NCI-H524 treated with DMSO at 0.1 percent for 48 hours (cell line): ENCODE data around the gene BTG2.
A peak's percentile ranks its signal among the peaks of the same experiment; 100 is the strongest.

Experiments used
- DNase-seq: peaks from one replicate; lab custom pipeline; 2025; lab: John Stamatoyannopoulos, UW

BTG2 gene

DNA sequence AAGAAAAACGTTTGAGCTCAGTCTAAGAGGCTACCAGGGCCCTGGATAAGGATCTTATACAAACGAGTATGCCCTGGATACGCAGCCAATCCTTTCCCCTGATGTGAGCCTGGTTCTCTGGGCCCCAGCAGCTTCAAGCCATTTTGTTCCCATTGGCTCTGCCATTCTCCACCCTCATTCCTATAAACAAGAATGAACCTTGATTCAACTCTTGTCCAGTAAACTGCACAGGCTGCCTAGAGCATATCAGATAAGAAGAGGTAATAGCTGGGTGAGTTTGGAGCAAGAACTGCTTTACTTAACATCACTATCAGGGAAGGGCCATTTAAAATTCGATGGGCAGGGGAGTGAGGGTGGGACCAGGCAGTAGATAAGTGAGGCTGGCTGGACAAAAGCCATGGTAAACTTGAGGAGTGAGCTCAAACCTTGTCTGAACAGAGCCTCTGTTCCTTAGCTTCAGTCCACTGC is 11.3 kb downstream of the BTG2 start:
- DNase-seq = no peak

DNA sequence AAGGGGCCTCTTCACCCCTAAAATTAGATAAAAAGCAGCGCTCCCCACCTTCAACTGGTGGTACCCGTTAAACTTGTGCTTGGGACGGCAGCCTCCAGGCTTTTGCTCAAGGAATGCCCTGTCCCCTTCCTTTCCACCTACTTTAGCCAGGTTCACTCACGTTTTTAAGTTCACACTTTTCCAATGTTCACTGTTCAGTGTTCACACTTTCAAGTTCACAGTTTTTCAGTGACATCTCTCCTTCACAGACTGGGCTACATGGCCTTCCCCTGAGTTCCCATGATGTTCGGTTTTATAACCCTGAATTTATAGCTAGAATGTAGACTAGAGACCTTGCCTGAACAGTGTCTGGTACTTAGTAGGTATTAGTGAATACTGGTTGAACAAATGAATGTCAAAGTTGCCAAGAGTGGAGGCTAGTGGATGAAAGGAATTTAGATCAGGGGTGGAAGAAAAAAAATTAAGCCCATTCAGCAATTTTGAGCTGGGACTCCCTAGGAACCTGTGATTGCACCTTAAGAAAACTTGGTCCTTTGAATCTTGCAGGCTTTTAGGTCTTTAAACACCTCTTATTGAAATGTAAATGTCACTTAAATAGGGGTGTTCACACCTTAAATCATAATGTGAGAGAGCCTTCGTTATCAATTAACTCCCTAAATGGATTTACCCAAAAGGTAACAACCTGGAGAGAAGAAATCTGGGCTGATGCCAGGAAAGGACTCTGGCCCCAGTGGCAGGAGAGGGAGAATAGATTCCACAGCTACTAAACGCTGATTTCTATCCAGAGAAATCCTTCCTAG is 12.3 kb downstream of the BTG2 start:
- no peak for DNase-seq

DNA sequence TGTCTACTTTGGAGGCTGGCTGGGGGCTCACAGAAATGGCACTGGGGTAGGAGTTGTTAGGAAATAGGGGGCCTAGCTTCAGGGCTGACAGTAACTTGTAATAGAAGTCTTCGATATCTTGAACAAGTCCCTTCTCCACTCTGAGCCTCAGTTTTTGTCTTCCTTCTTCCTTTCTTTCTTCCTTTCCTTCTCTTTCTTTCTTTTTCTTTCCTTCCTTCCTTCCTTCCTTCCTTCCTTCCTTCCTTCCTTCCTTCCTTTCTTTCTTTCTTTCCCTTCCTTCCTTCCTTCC is 12.9 kb downstream of the BTG2 start:
- DNase-seq = no peak

DNA sequence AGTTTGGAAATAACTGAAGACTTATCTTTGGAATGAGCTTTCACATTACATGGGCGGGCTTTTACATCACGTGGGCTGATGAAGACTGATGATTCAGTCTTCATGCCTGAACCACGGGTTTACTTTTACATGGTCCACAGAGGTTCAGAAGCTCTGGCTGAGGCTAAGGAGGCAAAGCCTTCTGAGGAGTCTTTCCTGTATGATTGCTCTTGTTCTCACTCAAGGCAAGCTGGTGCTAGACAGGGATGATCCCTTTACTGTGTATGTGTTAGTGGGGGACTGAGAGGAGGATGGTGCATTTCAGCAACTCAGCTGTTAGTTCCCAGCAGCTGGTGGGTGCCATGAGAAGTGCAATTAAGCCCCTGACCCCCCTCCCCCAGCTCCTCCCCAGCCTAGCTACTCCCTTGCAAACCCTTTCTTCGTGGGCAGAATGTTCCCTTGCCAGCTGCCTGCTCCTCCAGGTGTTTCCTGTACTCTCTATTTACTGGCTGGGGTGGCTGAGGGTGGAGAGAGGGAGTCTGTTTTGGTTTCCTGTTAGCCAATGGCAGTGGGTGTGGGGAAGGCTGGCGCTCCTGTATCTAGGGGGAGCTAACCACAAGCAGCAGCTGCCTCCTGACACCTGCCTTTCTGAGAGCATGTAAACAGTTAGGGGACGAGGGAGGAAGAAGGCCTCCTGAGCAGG is 15.4 kb downstream of the BTG2 start:
- peak; percentile 66 for DNase-seq

DNA sequence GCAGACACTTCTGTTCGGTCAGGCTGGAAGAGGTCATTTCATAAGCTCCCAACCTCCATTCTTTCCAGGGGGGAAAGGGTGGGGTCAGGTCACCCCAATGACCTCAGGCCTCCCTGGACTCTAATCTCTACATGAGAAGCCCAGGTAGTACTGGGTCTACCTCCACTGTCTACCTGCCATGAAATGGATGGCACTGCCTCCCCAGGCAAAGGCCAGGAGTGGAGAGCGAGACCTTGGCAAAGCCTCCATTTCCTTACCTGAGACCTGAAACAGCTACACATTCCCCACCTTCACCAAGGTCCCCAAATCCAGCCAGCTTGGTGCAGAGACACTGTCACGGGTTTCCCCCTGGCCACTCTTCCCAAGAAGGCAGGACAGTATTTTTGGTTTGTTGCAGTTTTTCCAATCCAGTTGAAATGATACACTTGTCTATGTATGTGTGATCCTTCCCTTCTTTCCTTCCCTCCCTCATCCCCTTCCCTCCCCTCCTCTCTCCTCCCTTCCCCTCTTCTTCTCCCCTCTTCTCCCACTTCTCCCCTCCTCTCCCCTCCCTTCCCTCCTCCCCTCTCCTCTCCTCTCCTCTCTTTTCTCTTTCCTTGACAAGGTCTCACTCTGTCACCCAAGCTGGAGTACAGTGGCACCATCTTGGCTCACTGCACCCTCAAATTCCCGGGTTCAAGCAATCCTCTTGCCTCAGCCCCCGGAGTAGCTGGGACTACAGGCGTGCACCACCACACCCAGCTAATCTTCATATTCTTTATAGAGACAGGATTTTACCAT is 16.1 kb downstream of the BTG2 start:
- no peak for DNase-seq

DNA sequence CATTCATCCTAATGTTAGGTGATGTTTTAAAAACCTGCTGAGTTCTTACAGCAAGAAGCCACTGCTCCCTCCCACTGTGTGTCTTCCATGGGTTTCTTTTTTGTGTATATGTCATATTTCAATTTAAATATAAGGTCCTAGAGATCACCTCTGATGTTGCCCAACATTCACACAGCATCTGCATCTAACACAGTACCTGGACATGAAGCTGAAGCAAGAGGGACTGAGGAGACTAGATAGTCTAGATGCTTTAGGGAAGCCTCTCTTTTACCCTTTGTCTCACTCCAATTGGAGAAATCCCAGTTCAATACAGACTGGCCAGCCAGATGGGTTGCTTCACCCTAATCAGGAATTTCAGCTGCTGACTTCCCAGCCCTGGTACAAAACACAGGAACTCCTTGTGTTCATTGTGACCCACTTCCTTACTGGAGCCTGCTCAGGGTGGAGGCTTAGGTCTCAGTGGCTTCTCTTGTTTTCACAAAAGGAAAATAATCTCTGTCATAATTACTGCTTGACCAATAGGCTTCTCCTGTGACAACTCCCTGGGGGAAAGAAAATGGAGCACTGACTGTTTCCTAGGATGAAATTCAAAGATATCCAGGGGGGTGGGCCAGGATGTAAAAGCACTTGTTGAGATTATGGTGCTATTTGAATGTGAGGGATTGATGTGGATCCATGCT is 17.3 kb downstream of the BTG2 start:
- DNase-seq = no peak

DNA sequence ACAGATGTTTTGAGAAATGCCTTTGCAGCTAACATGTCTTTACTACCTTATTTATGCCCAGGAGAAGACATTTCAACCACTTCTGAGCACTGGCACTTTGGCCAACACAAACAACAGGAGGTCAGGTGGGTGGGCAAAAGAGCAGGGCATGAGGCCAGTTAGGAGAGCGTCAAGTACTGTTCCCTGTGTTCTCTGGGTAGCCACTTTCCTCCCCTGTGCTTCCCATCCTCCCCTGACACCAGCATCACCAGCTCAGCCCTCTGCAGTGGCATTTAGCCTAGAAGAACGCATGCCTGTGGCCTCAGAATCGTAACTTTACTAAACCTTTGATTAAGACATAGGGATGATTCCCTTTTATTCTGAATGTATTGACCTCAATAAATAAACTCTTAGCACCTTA is 18.3 kb downstream of the BTG2 start:
- no peak for DNase-seq

DNA sequence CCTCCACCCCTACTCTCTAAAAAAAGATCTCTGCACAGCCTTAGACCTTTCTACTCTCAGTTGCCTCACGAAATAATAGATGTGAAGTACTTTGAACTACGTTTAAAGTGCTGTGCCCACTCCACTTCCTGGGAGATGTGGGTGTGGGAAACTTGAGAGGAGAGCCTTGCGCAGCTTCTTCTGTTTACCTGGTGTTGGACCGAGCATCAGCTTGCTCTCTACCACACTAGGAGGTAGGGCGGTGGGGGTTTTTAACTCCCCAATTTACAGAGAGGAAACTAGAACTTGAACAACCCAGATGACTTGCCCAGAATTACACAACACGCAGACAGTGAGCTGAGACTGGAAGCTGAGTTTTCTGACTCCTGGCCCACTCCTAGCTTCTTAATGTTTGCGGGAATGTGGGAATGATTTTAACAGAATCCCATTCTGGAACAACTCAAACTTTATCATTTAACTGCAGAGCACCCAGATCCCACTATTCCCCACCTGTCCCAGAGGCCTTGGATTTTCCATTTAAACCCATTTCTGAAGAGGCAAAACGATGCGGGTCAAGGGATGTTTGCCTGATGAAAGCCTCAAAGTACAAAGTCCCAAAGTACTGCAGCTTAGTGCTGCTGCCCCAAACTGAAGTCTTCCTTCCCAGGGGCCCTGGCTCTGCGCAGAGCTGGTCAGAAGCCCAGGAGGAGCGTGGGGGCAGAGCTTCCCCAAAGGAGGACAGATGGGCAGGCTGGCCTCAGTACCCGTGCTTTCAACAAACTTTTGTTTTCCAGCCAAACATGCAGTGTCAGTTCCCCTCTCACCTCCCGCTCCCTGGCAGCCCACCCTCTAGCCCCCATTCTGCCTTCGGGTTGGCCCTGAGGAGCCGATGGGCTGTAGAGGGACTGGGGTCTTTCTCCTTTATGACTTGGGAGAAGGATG is 19.0 kb downstream of the BTG2 start:
- no peak for DNase-seq

DNA sequence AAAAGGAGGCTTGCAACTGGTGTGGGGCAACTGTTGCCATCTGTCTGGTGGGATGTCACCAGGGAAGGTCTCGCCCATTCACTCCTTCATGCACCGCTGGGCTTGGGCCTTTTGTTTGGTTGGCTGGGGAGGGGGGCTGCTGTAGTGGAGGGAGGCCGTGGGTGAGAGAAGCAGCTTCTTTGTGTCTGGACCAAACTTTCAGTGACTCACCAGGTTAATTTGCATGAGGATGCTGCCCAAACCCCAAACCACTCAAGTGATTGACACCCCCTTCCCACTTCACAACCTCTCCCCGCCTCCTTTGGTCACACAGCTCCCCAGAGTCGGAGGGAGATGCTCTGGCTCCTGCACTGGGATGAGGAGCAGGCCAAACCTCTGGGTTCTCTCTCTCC is 19.7 kb downstream of the BTG2 start:
- DNase-seq = no peak

DNA sequence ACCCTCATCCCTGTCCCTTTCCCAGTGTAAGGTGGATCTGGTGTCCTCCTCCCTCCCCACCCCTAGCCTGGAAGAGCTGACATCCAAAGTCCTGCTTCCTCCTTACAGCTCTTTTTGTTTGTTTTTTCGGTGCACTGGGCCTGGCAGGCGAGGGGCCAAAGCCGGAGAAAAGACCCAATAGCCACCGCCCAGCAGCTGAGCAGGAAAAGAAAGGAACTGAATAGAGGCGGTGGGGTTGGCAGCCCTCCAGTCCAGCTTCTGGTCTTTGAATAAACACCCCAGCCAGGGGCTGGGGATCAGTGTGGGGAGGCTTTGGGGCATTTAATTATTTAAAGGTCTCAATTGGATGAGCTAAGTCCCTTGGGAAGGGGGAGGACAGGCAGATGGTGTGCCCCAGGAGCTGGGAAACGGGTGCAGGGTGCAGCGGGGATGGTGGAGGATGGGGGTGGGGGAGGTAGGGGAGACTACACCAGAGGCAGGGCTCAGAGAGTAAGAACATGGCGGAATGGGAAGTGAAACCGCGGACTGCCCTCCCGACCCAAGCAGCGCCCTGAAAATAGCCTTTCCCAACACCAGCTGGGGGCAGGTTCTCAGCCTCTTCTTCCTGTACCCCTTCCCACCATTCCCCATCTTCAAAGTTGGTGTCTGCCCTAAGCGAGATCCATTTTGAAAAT is 20.2 kb downstream of the BTG2 start:
- peak; percentile 62 for DNase-seq

DNA sequence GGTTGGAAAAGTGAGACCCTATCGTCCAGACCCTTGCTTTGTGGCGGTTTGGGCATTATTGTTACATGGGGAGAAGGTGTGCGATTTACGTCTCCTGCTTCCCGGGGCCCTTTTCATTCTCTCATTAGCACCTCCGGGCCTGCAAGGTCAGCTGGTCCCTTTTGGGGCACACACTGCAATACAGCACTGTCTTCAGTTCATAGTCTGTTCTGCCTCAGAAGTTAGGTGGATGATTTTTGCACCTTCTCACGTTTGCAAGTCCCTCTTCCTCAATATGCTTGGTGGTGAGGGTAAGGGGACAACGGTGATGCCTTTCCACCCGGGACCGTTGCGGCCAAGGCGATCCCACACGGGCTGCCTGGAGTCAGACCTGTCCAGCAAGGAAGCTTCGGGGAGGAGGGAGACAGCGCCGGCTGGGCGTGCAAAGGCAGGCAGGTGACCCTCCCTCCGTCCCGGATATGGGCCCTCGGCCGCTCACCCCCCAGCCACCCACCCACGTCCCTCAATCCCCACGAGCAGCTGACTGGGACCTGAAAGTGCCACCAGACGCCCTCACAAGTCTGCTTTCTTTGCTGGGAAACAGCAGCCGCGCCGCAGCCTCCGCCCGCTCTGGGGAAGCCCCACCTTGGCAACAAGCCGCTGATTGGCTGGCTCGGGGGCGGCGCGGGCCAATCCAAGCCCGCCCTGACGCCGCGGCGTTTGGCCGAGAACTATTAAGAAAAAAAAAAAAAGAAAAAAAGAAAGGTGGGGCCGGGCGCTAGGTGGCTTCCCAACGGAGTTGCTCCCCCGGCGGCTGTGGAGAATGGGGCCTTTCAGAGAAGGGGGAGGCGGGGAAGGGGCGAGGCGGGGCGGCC is 21.7 kb downstream of the BTG2 start:
- DNase-seq = peak; percentile 77

DNA sequence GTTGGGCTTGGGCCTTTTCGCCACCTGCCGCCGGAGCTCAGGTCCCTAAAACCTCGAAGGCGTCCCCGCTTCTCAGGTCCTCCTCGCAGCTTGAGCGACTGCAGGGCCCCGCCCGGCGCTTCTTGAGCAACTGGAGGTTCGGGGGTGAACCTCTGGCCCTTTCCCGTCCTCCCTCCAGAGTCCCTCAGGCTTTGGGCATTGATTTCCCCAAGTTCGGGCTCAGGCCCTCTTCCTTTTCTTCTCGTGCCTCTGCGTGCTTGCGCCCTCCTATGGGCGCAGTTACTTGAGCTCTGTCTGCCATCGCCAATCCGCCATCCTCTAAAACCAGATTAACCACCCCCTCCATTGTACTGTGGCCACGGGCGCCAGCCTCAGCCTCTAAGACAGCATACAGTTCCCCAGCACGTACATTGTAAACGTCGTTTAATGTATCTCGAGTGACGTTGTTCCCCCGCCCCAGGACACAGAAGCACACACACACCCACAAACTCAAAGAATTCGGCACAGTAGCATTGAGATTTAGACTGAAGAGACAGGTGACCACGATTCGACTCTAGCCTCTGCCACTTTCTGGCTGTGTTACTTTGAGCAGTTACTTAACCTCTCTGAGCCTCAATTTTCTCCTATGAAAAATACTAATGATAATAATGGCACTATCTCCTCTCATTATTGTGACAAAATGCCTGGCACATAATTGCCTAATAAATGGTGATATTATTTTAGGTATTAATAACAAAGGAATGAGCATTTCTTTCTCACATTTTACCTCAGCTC is 22.6 kb downstream of the BTG2 start:
- DNase-seq = no peak

DNA sequence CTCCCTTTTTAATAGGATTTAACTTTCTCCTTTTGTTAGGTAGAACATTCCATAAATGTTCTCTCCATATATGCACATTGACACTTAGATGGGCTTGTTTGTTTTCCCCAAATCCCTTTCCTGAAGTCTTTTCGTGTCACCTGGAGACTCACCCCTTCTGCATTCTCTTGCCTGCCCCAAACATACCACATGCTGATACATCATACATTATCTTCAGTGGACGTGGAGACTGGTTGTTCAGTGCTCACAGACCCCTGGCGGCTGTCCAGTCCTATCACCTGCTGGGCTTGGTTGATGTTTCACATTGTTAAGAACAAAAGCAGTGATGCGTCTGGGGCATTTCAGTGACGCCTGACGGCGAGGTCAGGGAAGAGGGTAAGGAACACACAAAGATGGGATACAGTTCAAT is 23.4 kb downstream of the BTG2 start:
- no peak for DNase-seq

DNA sequence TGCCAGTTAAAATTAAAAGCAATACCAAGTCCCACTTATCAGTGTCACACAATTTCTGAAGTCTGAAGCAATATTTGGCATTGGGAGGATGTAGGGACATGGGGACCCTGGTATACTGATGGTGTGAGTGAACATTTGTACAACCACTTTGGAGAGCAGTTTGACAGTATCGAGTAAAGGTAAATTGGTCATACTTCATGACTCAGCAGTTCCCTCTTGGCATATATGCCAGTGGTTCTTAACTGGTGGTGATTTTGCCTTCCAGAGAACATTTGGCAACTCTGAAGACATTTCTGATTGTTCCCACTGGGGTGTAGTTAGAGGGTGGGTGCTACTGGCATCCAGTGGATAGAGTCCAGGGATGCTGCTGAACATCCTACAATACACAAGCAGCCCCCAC is 25.9 kb downstream of the BTG2 start:
- no peak for DNase-seq

DNA sequence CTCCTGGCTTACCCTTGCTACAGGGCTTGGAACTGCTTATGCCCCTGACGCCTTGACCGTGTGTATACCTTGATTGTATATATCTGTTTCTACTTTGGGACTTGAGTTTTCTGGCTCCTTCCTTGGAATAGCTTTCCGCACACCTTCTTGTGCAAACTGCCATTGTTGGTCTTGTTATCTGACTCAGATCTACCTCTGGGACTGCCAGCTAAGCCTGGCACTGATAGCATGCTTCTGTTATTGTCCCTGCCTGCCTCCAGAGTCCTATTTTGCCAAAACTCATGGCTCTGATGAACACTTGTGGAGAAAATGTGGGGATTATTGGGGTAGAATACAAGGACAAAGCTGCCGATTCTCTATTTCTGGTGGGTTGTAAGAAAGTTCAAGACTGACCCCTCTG is 30.2 kb downstream of the BTG2 start:
- no peak for DNase-seq

DNA sequence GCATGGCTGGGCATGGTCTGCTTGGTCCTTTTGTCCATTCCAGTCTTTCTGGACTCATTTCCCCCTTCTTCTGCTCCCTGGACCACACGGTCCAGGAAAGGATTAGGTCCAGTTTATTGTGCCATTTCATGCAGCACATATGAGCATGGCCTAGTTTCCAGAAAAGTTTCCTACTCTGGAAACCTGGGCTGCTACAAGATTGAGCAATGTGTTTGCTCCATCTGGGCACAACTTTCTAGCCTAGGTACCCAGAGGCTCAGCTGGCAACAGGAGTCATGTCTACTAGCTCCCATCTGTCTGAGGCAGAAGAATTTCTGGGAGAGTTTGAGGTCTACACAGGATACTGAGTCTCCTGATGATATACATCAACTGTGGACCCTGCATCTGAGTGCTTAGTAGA is 30.8 kb downstream of the BTG2 start:
- no peak for DNase-seq

DNA sequence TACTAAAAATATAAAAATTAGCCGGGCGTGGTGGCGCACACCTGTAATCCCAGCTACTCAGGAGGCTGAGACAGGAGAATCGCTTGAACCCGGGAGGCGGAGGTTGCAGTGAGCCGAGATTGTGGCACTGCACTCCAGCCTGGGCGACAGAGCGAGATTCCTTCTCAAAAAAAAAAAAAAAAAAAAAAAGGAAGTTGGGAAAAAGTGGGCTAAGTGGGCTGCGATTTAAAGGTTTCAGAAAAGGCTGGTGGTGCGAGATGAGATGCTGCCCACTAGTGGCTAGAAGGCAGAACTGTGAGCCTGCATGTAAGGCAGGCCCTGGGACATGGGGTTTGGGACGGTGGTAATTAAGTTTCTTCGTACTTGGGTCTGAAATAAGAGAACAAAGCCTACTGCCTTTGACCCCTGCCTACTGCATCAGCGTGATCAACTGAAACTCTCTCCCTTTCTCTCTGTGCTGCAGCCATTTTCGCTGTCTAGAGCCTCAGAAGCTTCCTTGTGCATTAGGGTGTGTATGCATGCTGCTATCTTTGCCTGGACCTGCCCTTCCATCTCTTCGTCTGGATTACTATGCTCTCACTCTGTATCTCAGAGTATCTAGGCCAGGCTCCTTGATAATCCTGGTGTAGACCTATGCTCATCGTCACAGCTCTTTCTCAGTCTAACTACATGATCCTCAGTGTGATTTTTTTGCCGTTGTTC is 33.2 kb downstream of the BTG2 start:
- DNase-seq = no peak

DNA sequence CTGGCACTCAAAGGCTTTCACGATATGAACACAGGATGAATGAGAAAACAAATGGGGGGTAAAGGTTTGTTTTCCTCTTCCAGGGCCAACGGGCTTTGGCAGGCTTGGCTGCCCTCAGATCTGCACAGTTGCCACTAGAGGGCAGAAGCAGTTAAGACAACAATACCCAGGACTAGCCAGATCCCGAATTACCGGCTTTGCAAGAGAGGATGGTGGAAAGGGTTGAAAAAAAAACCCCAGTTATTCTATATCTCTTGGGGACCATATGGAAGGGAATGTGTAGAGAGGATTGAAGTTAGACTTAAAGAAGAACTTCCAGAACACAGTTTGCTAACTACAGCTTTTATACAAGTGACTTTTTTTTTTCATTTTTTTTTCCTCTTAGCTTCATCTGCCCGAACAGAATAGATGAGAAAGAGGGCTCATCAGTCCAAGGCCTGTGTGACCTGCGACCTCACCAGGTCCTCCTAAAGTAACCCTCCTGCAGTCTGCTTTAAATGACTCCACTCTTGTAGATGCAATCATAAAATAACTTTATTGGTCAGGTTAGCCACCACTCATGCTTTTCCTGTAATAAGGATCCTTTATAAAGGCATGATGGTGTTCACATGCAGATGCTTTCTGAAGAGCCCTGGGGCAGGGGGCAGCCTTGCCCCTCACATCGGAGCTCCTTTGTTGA is 34.9 kb downstream of the BTG2 start:
- peak; percentile 43 for DNase-seq
